Fibroblast of villous mesenchyme (primary cell): ENCODE results near the gene DYNC1I1. TPM values are rescaled to one million over a fixed set of nuclear protein-coding genes. Genes with fewer than 3 reads are reported as not detected.

Source experiments
- DNase-seq: peaks from one replicate; pipeline ENCODE4 v3.0.0-alpha.2; 2010; ENCODE audit warnings: low read depth
- H3K4me3 ChIP-seq: 2 replicates; pipeline ENCODE4 v1.5.1; 2011; ENCODE audit warnings: low read depth, mild to moderate bottlenecking, low read length
- CTCF ChIP-seq: IDR thresholded peaks from 2 replicates; pipeline ENCODE4 v1.5.1; 2012; ENCODE audit warnings: low read depth, mild to moderate bottlenecking, low read length; ENCODE audit not compliant: insufficient read depth
- total RNA-seq: library from RNA; depleted of rRNA; stranded (reverse); fragments of >200 nt; gene quantifications from 2 replicates; pipeline ENCODE4 v1.2.3, GENCODE V29; 2012

DYNC1I1 gene
- total RNA-seq, 1 donor = 0.43 TPM

GRCh38 chr7:96100737-96101136 is 328.4 kb downstream of the DYNC1I1 start:
- DNase-seq = no peak
- no peak overlapping the region for H3K4me3 ChIP-seq
- no peak for TF ChIP-seq CTCF

GRCh38 chr7:96102096-96102811 is 329.9 kb downstream of the DYNC1I1 start:
- TF ChIP-seq CTCF = no peak
- no peak for DNase-seq
- no peak overlapping the region for H3K4me3 ChIP-seq

GRCh38 chr7:96104984-96105383 is 332.6 kb downstream of the DYNC1I1 start:
- DNase-seq = no peak
- TF ChIP-seq CTCF = no peak
- H3K4me3 ChIP-seq = no peak overlapping the region

GRCh38 chr7:96111405-96111804 is 339.1 kb downstream of the DYNC1I1 start:
- DNase-seq = no peak
- TF ChIP-seq CTCF = no peak
- H3K4me3 ChIP-seq = no peak overlapping the region

GRCh38 chr7:96114190-96114589 is 341.8 kb downstream of the DYNC1I1 start:
- no peak for TF ChIP-seq CTCF
- H3K4me3 ChIP-seq = no peak overlapping the region
- DNase-seq = no peak

GRCh38 chr7:96116173-96116572 is 343.8 kb downstream of the DYNC1I1 start:
- no peak for DNase-seq
- TF ChIP-seq CTCF = no peak
- H3K4me3 ChIP-seq = no peak overlapping the region

GRCh38 chr7:96118449-96119001 is 346.2 kb downstream of the DYNC1I1 start:
- no peak for DNase-seq
- no peak for TF ChIP-seq CTCF
- no peak overlapping the region for H3K4me3 ChIP-seq
